Glomerular endothelial cell (primary cell): ENCODE results near the gene IL16. TPM values are rescaled to one million over a fixed set of nuclear protein-coding genes. Genes with fewer than 3 reads are reported as not detected.
A peak's percentile ranks its signal among the peaks of the same experiment; 100 is the strongest.

Experiments used
- DNase-seq: peaks from one replicate; pipeline ENCODE4 v3.0.0-alpha.2; 2011; ENCODE audit warnings: low read depth, low spot score; ENCODE audit errors: extremely low read depth
- total RNA-seq: library from RNA; depleted of rRNA; stranded (reverse); fragments of >200 nt; gene quantifications from 2 replicates; pipeline ENCODE4 v1.2.3, GENCODE V29; 2015

The IL16 gene
- total RNA-seq, 1 donor from 2014 or later, result 3.3 TPM

DNA sequence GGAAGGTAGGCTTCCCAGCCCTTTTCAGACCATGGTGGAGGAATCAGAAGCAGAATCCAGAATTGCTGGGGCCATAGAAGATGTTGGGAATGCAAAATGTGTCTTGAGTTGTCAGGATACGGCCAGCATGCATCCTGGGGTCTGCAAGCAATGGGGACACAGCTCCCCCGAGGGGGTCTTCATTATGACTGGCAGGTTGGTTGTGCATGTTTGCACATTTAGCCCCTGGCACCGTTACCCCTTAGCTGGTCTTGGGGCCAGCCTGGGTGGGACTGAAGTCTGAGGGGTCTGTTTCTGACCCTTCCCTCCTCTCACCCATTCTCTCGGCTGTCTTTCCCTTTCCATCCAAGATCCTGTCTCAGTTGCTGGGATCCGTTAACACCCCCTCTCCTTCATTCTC is 76.5 kb downstream of the IL16 start:
- DNase-seq, result no peak

DNA sequence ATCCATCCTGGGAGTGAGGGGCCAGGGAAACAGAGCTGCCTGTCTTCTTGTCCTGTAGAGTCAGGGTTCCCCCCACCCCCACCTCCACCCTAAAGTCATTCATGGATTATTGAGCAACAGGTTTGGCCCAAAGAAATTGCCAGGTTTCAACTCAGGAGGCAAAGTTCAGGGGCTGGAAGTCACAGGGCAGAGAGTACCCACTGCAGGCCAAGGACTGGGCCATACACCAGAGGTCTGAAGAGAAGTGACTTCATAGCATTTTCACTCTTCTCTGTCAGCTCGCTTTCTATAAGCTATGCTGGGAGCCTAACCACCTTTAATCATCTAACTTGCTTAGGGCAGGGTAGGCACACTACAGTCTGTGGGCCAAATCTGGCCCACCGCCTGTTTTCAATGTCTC is 77.2 kb downstream of the IL16 start:
- no peak for DNase-seq

- DNase-seq, result no peak
Observed at GRCh38 chr15:81274255-81274654, 77.6 kb downstream of the IL16 start.

GRCh38 chr15:81274931-81275707 is 78.4 kb downstream of the IL16 start:
- DNase-seq, result peak; percentile 57

- no peak for DNase-seq
Observed at GRCh38 chr15:81275711-81276392, 79.2 kb downstream of the IL16 start.

DNA sequence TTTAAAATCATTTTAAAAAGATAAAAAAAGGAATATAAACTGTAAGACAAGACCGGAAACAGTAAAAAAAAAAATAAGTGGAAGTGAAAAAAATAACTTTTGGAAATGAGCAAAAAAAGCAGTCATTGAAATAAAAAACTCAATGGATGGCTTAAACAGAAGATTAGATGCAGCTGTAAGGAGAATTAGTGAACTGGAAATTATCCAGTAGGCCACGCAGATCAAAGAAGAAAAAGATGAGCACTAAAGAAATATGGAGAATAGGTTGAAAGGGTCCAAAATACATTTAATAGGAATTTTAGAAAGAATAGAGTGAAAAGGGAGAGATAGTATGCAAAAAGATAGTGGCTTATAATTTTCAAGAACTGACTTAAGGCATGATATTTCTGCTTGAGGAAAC is 80.3 kb downstream of the IL16 start:
- no peak for DNase-seq

DNA sequence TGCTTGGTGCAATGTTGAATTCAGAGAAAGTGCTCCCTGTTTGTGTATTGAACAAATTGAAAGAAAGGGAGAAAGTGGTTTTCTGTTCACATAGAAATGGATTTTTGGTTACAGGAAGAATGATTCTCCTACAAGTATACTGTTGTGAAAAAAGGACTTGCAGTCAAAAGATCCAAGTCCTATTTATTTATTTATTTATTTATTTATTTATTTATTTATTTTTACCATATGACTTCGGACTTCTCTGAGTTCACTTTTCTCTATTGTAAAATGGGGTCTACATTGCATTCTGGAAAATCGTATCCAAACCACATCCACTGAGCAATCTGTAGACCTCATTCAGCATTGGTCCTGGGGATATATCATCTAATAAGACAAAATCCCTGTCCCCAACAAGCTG is 81.2 kb downstream of the IL16 start:
- no peak for DNase-seq

GRCh38 chr15:81278306-81279029 is 81.8 kb downstream of the IL16 start:
- DNase-seq, result no peak

- DNase-seq, result no peak
Observed at GRCh38 chr15:81279621-81280485, 83.2 kb downstream of the IL16 start.

DNA sequence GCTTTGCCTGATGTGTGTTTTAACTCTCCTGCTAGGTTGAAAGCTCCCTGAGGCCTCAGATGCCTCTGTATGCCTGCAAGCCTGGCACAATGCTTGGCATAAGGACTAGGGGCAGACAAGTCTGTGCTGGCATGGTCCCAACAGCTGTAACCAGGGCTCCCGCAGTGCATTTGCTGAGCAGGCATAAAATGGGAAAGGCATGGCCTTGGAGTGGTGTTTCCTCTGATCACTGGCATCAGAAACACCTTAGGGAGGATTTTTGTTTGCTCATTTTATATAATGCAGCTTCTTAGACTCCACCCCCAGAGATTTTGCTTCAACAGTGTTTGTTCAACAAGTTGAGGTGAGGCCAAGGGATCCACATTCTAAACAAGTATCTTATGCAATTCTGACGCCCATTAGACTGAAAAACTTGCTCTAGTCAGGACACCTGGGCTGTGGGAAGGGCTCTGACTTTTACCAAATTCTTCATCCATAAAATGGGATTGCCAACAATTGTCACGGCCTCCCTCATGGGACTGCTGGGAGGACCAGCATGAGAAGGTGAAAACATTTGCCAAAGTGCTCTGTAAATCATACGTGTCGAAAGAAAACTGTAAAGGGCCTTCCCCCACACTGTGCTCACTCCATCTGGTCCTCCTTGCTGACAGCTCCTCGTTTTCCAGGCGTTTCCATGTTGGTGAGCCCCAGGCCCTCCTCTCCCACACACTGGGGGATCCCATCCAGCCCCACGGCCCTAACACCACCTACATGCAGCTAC is 84.2 kb downstream of the IL16 start:
- DNase-seq, result no peak

GRCh38 chr15:81281456-81281735 is 84.7 kb downstream of the IL16 start:
- DNase-seq, result no peak

GRCh38 chr15:81281766-81282605 is 85.3 kb downstream of the IL16 start:
- DNase-seq, result no peak

DNA sequence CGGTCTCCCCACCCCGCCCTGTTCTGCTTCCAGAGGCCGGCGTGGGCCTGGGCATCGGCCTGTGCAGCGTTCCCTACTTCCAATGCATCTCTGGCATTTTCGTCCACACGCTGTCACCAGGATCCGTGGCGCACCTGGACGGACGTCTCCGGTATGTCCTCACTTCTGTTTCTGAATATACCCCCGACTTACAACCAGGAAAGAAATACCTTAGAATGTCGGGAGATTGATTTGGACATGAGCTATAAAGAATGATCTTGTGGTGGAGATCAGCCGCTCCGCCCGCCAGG is 85.9 kb downstream of the IL16 start:
- no peak for DNase-seq

DNA sequence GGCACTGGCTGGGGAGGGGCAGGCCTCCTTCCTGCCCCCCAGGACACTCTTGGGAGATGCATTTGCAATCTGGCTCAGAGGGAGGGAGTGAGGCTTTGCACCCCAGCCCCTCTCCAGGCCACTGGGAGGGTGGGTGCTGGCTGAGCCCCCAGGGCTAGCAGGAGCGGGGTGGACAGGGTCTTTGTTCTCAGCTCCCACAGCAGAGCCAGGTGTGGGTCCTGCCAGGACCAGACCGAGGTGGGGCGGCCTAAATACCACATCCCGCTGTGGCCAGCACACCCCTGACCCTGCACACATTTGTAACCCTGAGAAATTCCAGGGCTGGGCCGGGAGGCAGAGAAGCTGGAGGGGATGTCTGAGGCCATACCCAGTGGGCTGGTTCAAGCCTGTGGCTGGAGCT is 86.2 kb downstream of the IL16 start:
- no peak for DNase-seq

DNA sequence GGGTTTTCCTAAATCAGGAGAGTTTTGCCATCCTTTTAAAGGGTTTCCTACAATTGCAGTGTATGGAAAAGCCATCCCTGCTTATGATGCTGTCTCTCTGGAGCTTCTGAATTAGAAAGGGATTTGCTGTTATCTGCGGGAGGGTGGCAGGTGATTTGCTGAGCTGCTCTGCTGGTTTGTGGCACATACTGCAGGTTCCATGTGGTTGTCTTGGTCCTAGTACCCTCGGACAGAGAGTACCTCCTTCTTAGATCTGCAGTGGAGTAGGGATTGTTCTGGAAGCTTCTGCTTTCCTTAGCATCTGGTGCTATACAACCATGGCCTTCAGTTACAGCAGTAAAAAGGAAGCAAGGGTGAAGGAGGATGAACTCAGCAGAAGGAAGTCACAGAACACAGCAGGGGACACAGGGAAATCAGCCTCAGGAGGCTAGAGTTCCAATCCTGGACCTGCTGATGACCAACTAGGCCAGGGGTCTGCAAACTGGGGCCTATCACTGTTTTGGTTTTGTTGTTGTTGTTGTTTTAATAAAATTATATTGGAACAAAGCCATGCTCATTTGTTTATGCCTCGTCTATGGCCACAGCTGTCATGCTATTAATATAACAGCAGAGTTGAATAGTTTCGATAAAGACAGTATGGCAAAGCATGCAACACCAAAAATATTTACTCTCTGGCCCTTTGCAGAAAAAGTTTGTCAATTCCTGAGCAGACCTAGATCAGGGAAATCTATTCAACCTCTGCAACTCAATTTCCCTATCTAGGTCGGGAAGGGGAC is 87.8 kb downstream of the IL16 start:
- no peak for DNase-seq

DNA sequence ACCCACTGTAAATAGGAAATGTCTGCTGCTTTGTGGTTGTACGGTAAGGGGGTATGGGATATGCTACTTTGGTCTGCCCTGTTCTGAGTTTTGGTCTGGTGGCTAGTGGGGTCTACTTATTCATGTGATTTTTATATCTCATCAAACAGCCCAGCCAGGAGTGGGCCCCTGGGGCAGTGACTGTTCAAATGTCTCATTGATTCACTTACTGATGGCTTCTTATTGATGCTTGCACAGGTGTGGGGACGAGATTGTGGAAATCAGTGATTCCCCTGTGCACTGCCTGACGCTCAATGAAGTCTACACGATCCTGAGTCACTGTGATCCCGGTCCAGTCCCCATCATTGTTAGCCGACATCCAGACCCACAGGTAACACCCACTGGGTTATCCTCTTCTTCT is 88.8 kb downstream of the IL16 start:
- no peak for DNase-seq

- no peak for DNase-seq
Observed at GRCh38 chr15:81286621-81287121, 90.0 kb downstream of the IL16 start.

DNA sequence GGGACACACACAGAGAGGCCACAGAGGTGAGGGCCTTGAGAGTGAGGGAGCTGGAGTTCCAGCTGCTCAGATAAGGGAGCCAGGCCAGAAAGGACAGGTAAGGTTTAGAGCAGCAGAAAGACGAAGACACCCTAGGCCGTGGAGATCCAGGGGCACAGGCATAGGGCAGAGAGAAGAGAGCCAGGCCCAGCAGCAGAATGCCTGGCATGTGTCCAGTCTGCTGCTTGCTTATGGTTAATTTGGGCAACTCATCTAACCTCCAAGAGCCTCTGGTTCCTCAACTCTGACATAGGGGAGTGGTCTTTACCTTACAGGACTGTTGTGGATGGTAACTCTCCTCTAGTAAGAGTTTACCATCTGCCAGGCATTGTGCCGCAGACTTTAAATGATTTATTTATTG is 91.4 kb downstream of the IL16 start:
- DNase-seq, result no peak

- no peak for DNase-seq
Observed at GRCh38 chr15:81288616-81289015, 91.9 kb downstream of the IL16 start.
